HEK293 (cell line): ENCODE data around the gene TNFRSF25.

Source experiments
- ZNF660 ChIP-seq: fragments of 450-650 bp; IDR thresholded peaks from 2 replicates; pipeline ENCODE4 v1.5.1; 2018; ENCODE audit warnings: missing biosample characterization, mild to moderate bottlenecking, missing genetic modification characterization
- ZNF830 ChIP-seq: fragments of 450-650 bp; IDR thresholded peaks from 2 replicates; pipeline ENCODE4 v1.5.0; 2018; ENCODE audit warnings: missing biosample characterization, missing genetic modification characterization, low read depth, mild to moderate bottlenecking, moderate library complexity

GRCh38 chr1:6426972-6427350 lies 39.0 kb downstream of the TNFRSF25 start:
- TF ChIP-seq ZNF830: no peak
- no peak for TF ChIP-seq ZNF660 (tag by site-specific recombination)
